Endothelial cell of umbilical vein (primary cell): ENCODE data around the gene SPAG16. TPM values are rescaled to one million over a fixed set of nuclear protein-coding genes. Genes with fewer than 3 reads are reported as not detected.

Experiments
- BruUV-seq: library from RNA; stranded (reverse); fragments of 400-500 nt; replicated peaks from 2 replicates; lab custom pipeline; 2021; lab: Mats Ljungman, UMichigan
- CTCF ChIA-PET: fragments of 300-600, 350-600 bp; sonication (Branson Sonifier 250); formaldehyde crosslinking; loops from one replicate; lab custom pipeline; 2021; ENCODE audit warnings: antibody characterized with exemption, inconsistent platforms; lab: Charles Lee
- POLR2A ChIA-PET: fragments of 300-600, 350-600 bp; sonication (Branson Sonifier 250); formaldehyde crosslinking; loops from one replicate; lab custom pipeline; 2021; ENCODE audit warnings: antibody characterized with exemption, inconsistent platforms; lab: Charles Lee
- DNase-seq: peaks from one replicate; pipeline ENCODE4 v3.0.0-alpha.2; 2011; ENCODE audit warnings: low read depth, low spot score
- FAIRE-seq: peaks from 2 replicates; lab custom pipeline; 2011; peaks lifted over from hg19 to GRCh38; lab: Jason Lieb, UNC
- H2AFZ ChIP-seq: 2 replicates; pipeline ENCODE4 v1.6.0; 2012; ENCODE audit warnings: low read depth, low read length, control low read depth, inconsistent platforms
- H3K27ac ChIP-seq: 2 replicates; pipeline ENCODE4 v1.5.1; 2011; ENCODE audit warnings: low read depth, mild to moderate bottlenecking, control low read depth, low read length, moderate library complexity; ENCODE audit not compliant: insufficient read depth
- H3K27me3 ChIP-seq, 2 experiments: 2 replicates each; pipeline versions ENCODE4 v1.6.0 to v1.6.1; 2011; ENCODE audit warnings: low read length in 2 of 2, mixed read lengths in 1 of 2; ENCODE audit not compliant: control insufficient read depth in 2 of 2, insufficient read depth in 2 of 2
- H3K36me3 ChIP-seq, 2 experiments: 2 replicates in 1 of 2; 3 replicates in 1 of 2; pipeline ENCODE4 v1.5.1; 2011; ENCODE audit warnings: low read length in 2 of 2, mild to moderate bottlenecking in 1 of 2, moderate library complexity in 1 of 2; ENCODE audit not compliant: control insufficient read depth in 2 of 2, insufficient read depth in 2 of 2; ENCODE audit errors: extremely low read depth in 1 of 2
- H3K4me1 ChIP-seq: 3 replicates; pipeline ENCODE4 v1.5.1; 2011; ENCODE audit warnings: mild to moderate bottlenecking, low read length; ENCODE audit not compliant: control insufficient read depth, insufficient read depth; ENCODE audit errors: extremely low read depth
- H3K4me2 ChIP-seq: 2 replicates; pipeline ENCODE4 v1.6.1; 2011; ENCODE audit warnings: low read length, control low read depth, mixed read lengths; ENCODE audit not compliant: insufficient read depth
- H3K4me3 ChIP-seq, 3 experiments: fragments of 200-600 bp in 1 of 3; sonication (generic), shearing (Covaris generic) in 1 of 3; replicated peaks in 1 of 3; 2 replicates each; pipeline ENCODE4 v1.5.1; 2011 to 2016; ENCODE audit warnings: control low read depth in 3 of 3, low read length in 3 of 3, mild to moderate bottlenecking in 2 of 3, inconsistent platforms in 1 of 3, low read depth in 1 of 3, moderate library complexity in 1 of 3; ENCODE audit not compliant: insufficient read depth in 1 of 3
- H3K79me2 ChIP-seq: 2 replicates; pipeline ENCODE4 v1.6.0; 2012; ENCODE audit warnings: low read length, inconsistent platforms; ENCODE audit not compliant: control insufficient read depth, insufficient read depth
- H3K9ac ChIP-seq: replicated peaks from 2 replicates; pipeline ENCODE3; 2011; ENCODE audit warnings: low read length, control low read depth; ENCODE audit not compliant: insufficient read depth; ENCODE audit errors: extremely low read depth
- H3K9me1 ChIP-seq: replicated peaks from 3 replicates; pipeline ENCODE4 v1.6.0; 2011; ENCODE audit warnings: mild to moderate bottlenecking, low read length; ENCODE audit not compliant: control insufficient read depth, insufficient read depth; ENCODE audit errors: extremely low read depth
- H3K9me3 ChIP-seq: replicated peaks from 2 replicates; pipeline ENCODE4 v1.5.1; 2012; ENCODE audit warnings: low read length, inconsistent platforms; ENCODE audit not compliant: control insufficient read depth, insufficient read depth
- H4K20me1 ChIP-seq: replicated peaks from 2 replicates; pipeline ENCODE3; 2011; ENCODE audit warnings: mild to moderate bottlenecking, low read length; ENCODE audit not compliant: control insufficient read depth, insufficient read depth; ENCODE audit errors: extremely low read depth
- EZH2 ChIP-seq: IDR thresholded peaks from 2 replicates; pipeline ENCODE4 v1.6.1; 2012; ENCODE audit warnings: borderline replicate concordance, low read depth, mild to moderate bottlenecking, moderate library complexity, low read length, inconsistent platforms; ENCODE audit not compliant: severe bottlenecking
- FOS ChIP-seq: IDR thresholded peaks from 2 replicates; pipeline ENCODE4 v1.6.1; 2011; ENCODE audit warnings: mild to moderate bottlenecking, low read length, moderate library complexity, borderline replicate concordance; ENCODE audit not compliant: insufficient read depth
- GATA2 ChIP-seq: IDR thresholded peaks from 2 replicates; pipeline ENCODE4 v1.7.0; 2011; ENCODE audit warnings: low read depth, mild to moderate bottlenecking, moderate library complexity, mixed read lengths, low read length; ENCODE audit not compliant: insufficient read length, insufficient read depth
- JUN ChIP-seq: IDR thresholded peaks from 2 replicates; pipeline ENCODE4 v1.6.1; 2011; ENCODE audit warnings: borderline replicate concordance, low read depth; ENCODE audit not compliant: insufficient read length, insufficient read depth
- MYC ChIP-seq: IDR thresholded peaks from one replicate; pipeline ENCODE4 v1.6.1; 2011; ENCODE audit warnings: mild to moderate bottlenecking, low read depth, low read length
- POLR2A ChIP-seq: IDR thresholded peaks from 2 replicates; pipeline ENCODE4 v1.6.1; 2012; ENCODE audit warnings: low read depth, mild to moderate bottlenecking, control low read depth, low read length
- POLR2AphosphoS5 ChIP-seq: IDR thresholded peaks from 2 replicates; pipeline ENCODE4 v1.6.1; 2012; ENCODE audit warnings: low read depth, mild to moderate bottlenecking, control low read depth, low read length, moderate library complexity; ENCODE audit not compliant: insufficient read depth
- dilution Hi-C: fragments of 300-500 bp; cut with MboI; formaldehyde crosslinking; loops from one replicate; pipeline ENCODE4 v1.15.0; 2019; ENCODE audit warnings: low sequenced_read_pairs; ENCODE audit not compliant: extremely low pct_ligation_motif_present
- intact Hi-C: fragments of 100-400 bp; cut with micrococcal nuclease; formaldehyde crosslinking; loops from one replicate; pipeline ENCODE4 v1.10.0; 2022
- polyA plus RNA-seq, 4 experiments: library from polyadenylated mRNA; depleted of rRNA in 3 of 4; stranded (reverse) in 3 of 4; unstranded in 1 of 4; fragments of >200 nt; gene quantifications; 2 replicates each; pipeline versions ENCODE4 v1.2.1 to v1.2.3, GENCODE V29; 2011 to 2012; ENCODE audit warnings: missing spikeins in 1 of 4
- total RNA-seq: library from RNA; stranded (reverse); gene quantifications from 2 replicates; pipeline ENCODE4 v1.2.3, GENCODE V29; 2021
- TF ChIP-seq, protein P1 (sequence below), 2 donors: IDR thresholded peaks; 1 replicate in 1 of 2; 2 replicates in 1 of 2; pipeline ENCODE4 v1.5.1; 2011; ENCODE audit warnings: low read length in 2 of 2, mild to moderate bottlenecking in 2 of 2, moderate library complexity in 2 of 2, control low read depth in 1 of 2, inconsistent platforms in 1 of 2, low read depth in 1 of 2; ENCODE audit not compliant: insufficient read depth in 1 of 2; ENCODE audit errors: extremely low read depth in 1 of 2
- TF ChIP-seq, protein P2 (sequence below): IDR thresholded peaks from 2 replicates; pipeline ENCODE4 v1.6.1; 2011; ENCODE audit not compliant: insufficient read depth, insufficient read length

The SPAG16 gene
- total and polyA plus RNA-seq, 2 donors (not counting 3 experiments of a cell fraction or from before 2014, with no cell fraction given) = 4.0 to 7.7 TPM

- FAIRE-seq = no peak
- POLR2A ChIA-PET = no interaction called here
Observed at GRCh38 chr2:213764849-213765248, 480.6 kb downstream of the SPAG16 start.

GRCh38 chr2:213766062-213766461, 481.8 kb downstream of the SPAG16 start:
- DNase-seq (no peak), FAIRE-seq (no peak)
- Histone ChIP-seq H3K9ac (no peak overlapping the region), H3K4me2 (no peak overlapping the region), H3K27me3 (no peaks in the 10 kb centered on the region), H3K4me3 (no peak overlapping the region), H4K20me1 (no peaks in the 10 kb centered on the region), H2AFZ (no peak overlapping the region), H3K36me3 (no peaks in the 10 kb centered on the region), H3K9me3 (no peaks in the 10 kb centered on the region), H3K9me1 (no peaks in the 10 kb centered on the region), H3K27ac (no peak overlapping the region), H3K79me2 (no peaks in the 10 kb centered on the region), H3K4me1 (no peaks in the 10 kb centered on the region)
- TF ChIP-seq, protein P1, sequence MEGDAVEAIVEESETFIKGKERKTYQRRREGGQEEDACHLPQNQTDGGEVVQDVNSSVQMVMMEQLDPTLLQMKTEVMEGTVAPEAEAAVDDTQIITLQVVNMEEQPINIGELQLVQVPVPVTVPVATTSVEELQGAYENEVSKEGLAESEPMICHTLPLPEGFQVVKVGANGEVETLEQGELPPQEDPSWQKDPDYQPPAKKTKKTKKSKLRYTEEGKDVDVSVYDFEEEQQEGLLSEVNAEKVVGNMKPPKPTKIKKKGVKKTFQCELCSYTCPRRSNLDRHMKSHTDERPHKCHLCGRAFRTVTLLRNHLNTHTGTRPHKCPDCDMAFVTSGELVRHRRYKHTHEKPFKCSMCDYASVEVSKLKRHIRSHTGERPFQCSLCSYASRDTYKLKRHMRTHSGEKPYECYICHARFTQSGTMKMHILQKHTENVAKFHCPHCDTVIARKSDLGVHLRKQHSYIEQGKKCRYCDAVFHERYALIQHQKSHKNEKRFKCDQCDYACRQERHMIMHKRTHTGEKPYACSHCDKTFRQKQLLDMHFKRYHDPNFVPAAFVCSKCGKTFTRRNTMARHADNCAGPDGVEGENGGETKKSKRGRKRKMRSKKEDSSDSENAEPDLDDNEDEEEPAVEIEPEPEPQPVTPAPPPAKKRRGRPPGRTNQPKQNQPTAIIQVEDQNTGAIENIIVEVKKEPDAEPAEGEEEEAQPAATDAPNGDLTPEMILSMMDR (IDR thresholded peaks at IDR 0.05; ENCODE audit: extremely low read depth in 1 of 2, insufficient read depth in 1 of 2, low read depth in 1 of 2, low read length in 2 of 2) = no peak
- TF ChIP-seq GATA2 (no peak), FOS (no peak), MYC (no peak), EZH2 (no peak), JUN (no peak), POLR2AphosphoS5 (no peak), POLR2A (no peak)
- TF ChIP-seq, protein P2, sequence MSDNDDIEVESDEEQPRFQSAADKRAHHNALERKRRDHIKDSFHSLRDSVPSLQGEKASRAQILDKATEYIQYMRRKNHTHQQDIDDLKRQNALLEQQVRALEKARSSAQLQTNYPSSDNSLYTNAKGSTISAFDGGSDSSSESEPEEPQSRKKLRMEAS = no peak
- CTCF ChIA-PET = no interaction called here
- POLR2A ChIA-PET = no interaction called here
- BruUV-seq = no TSS peak
- dilution Hi-C loops = no loop called here
- intact Hi-C loops = no loop called here

More at GRCh38 chr2:213764849-213765248, 480.6 kb downstream of the SPAG16 start:
- Histone ChIP-seq H3K36me3 (no peaks in the 10 kb centered on the region), H3K4me1 (no peaks in the 10 kb centered on the region), H3K79me2 (no peaks in the 10 kb centered on the region), H3K27ac (no peak overlapping the region), H3K9me3 (no peaks in the 10 kb centered on the region), H3K9ac (no peak overlapping the region), H3K4me2 (no peak overlapping the region), H4K20me1 (no peaks in the 10 kb centered on the region), H3K9me1 (no peaks in the 10 kb centered on the region), H3K27me3 (no peaks in the 10 kb centered on the region), H3K4me3 (no peak overlapping the region), H2AFZ (no peak overlapping the region)
- no TSS peak for BruUV-seq
- CTCF ChIA-PET = no interaction called here
- dilution Hi-C loops = no loop called here
- intact Hi-C loops = no loop called here
- TF ChIP-seq EZH2 (no peak), JUN (no peak), POLR2AphosphoS5 (no peak), GATA2 (no peak)
- DNase-seq = no peak
